CD4-positive, alpha-beta T cell treated with Interleukin-15 for 1 hour (primary cell): ENCODE measurements around the gene SLC35E1.

Source experiments
- DNase-seq: peaks from one replicate; pipeline ENCODE4 v3.0.0-alpha.2; 2020

The SLC35E1 gene

GRCh38 chr19:16595097-16595496 is 22.9 kb upstream of the SLC35E1 start:
- no peak for DNase-seq

GRCh38 chr19:16594681-16595091 is 22.5 kb upstream of the SLC35E1 start:
- DNase-seq: no peak

GRCh38 chr19:16594131-16594586 is 21.9 kb upstream of the SLC35E1 start:
- DNase-seq: peak; percentile 76

- DNase-seq: no peak
These were observed 21.0 kb upstream of the SLC35E1 start for GRCh38 chr19:16593181-16593580.

- no peak for DNase-seq
These were observed 19.8 kb upstream of the SLC35E1 start for GRCh38 chr19:16591803-16592556.

- no peak for DNase-seq
These were observed 18.9 kb upstream of the SLC35E1 start for GRCh38 chr19:16590876-16591802.

GRCh38 chr19:16589917-16590316 is 17.7 kb upstream of the SLC35E1 start:
- DNase-seq: no peak

GRCh38 chr19:16588824-16589577 is 16.8 kb upstream of the SLC35E1 start:
- DNase-seq: no peak

- DNase-seq: peak; percentile 84
These were observed 15.9 kb upstream of the SLC35E1 start for GRCh38 chr19:16587833-16588823.

GRCh38 chr19:16586991-16587832 is 15.0 kb upstream of the SLC35E1 start:
- DNase-seq: peak; percentile 76

- no peak for DNase-seq
These were observed 14.3 kb upstream of the SLC35E1 start for GRCh38 chr19:16586477-16586871.

- DNase-seq: peak; percentile 76
These were observed 13.7 kb upstream of the SLC35E1 start for GRCh38 chr19:16585808-16586476.

- DNase-seq: no peak
These were observed 13.0 kb upstream of the SLC35E1 start for GRCh38 chr19:16585094-16585801.

GRCh38 chr19:16584248-16585093 is 12.3 kb upstream of the SLC35E1 start:
- DNase-seq: peak; percentile 97

GRCh38 chr19:16582486-16583261 is 10.5 kb upstream of the SLC35E1 start:
- no peak for DNase-seq

- no peak for DNase-seq
These were observed 9.7 kb upstream of the SLC35E1 start for GRCh38 chr19:16581971-16582343.

- no peak for DNase-seq
These were observed 9.1 kb upstream of the SLC35E1 start for GRCh38 chr19:16581145-16581970.
